ENCODE data around the gene SHBG.

SHBG gene

GRCh38 chr17:7652388-7653356 is 22.7 kb downstream of the SHBG start:
- Histone ChIP-seq H3K4me1 (ENCODE audit: control insufficient read depth in 1 of 2, insufficient read depth in 1 of 2, low read depth in 1 of 2, low read length in 1 of 2) (peaks cover 5 to 13% of the 10 kb centered on the region in 2 experiments), H3K27ac (no peak overlapping the region), H3K9me3 (no peaks in the 10 kb centered on the region), H3K27me3 (peaks cover 82% of the 10 kb centered on the region), H3K36me3 (no peaks in the 10 kb centered on the region), H3K4me3 (ENCODE audit: low read depth in 1 of 2, low read length in 1 of 2) (no peak overlapping the region)
- TF ChIP-seq, protein P1, sequence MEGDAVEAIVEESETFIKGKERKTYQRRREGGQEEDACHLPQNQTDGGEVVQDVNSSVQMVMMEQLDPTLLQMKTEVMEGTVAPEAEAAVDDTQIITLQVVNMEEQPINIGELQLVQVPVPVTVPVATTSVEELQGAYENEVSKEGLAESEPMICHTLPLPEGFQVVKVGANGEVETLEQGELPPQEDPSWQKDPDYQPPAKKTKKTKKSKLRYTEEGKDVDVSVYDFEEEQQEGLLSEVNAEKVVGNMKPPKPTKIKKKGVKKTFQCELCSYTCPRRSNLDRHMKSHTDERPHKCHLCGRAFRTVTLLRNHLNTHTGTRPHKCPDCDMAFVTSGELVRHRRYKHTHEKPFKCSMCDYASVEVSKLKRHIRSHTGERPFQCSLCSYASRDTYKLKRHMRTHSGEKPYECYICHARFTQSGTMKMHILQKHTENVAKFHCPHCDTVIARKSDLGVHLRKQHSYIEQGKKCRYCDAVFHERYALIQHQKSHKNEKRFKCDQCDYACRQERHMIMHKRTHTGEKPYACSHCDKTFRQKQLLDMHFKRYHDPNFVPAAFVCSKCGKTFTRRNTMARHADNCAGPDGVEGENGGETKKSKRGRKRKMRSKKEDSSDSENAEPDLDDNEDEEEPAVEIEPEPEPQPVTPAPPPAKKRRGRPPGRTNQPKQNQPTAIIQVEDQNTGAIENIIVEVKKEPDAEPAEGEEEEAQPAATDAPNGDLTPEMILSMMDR (IDR thresholded peaks at IDR 0.05): no peak

DNA sequence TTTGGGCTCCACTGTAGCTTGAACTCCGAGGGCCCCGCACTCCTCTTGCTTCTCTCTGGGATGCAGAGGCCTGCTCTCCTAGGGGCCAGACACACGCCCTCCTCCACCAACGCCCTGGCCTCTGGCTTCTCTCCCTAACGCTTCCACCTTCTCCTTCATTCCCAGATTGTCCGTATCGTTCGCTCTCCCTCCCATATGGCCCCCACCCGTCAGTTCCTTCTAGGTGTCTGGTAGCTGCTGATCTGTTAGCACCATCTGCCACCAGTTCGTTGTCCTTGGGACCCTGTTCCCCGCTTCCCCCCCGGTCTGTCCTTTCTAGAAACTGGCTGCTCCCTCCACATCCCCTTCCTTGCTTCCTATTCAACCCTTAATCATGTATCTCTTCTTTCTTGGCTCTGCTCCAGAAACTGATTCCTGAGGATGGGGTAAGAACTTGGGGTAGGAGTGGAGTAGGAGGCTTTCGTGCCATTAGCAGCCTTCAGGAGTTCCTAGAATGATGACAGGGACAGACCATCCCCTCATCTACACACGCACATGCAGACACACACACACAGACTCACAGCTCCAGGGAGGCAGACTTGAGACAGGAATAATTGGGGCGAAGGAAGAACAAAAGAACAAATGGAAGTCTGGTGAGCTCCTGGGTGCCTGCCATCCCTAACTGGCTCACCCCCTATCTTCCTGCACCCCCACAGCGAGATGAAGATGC is 25.1 kb downstream of the SHBG start:
- H3K4me1 ChIP-seq (ENCODE audit: control insufficient read depth in 1 of 2, insufficient read depth in 1 of 2, low read depth in 1 of 2, low read length in 1 of 2): peaks cover 5 to 13% of the 10 kb centered on the region in 2 experiments
- H3K36me3 ChIP-seq: no peaks in the 10 kb centered on the region
- no peak overlapping the region for H3K4me3 ChIP-seq (ENCODE audit: low read depth in 1 of 2, low read length in 1 of 2)
- H3K27me3 ChIP-seq: peaks cover 58% of the 10 kb centered on the region
- no peak overlapping the region for H3K27ac ChIP-seq
- H3K9me3 ChIP-seq: no peaks in the 10 kb centered on the region
- TF ChIP-seq, protein P1 (IDR thresholded peaks at IDR 0.05): no peak

DNA sequence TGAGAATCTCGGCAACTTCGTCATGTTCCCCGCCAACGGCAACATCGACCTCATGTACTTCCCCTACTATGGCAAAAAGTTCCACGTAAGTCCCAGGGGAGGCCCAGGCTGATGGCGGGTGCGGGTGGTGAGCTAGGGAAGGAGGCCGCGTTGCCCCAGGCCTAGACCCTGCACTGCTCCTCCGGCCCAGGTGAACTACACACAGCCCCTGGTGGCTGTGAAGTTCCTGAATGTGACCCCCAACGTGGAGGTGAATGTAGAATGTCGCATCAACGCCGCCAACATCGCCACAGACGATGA is 25.6 kb downstream of the SHBG start:
- peaks cover 2 to 13% of the 10 kb centered on the region in 2 experiments for H3K4me1 ChIP-seq (ENCODE audit: control insufficient read depth in 1 of 2, insufficient read depth in 1 of 2, low read depth in 1 of 2, low read length in 1 of 2)
- H3K27me3 ChIP-seq: peaks cover 53% of the 10 kb centered on the region
- H3K4me3 ChIP-seq (ENCODE audit: low read depth in 1 of 2, low read length in 1 of 2): no peak overlapping the region
- H3K36me3 ChIP-seq: no peaks in the 10 kb centered on the region
- no peaks in the 10 kb centered on the region for H3K9me3 ChIP-seq
- H3K27ac ChIP-seq: no peak overlapping the region
- TF ChIP-seq, protein P1 (IDR thresholded peaks at IDR 0.05): no peak

- Histone ChIP-seq H3K9me3 (no peaks in the 10 kb centered on the region), H3K27ac (no peak overlapping the region), H3K36me3 (no peaks in the 10 kb centered on the region), H3K27me3 (peaks cover 37% of the 10 kb centered on the region), H3K4me1 (ENCODE audit: control insufficient read depth in 1 of 2, insufficient read depth in 1 of 2, low read depth in 1 of 2, low read length in 1 of 2) (no peaks in the 10 kb centered on the region), H3K4me3 (ENCODE audit: low read depth in 1 of 2, low read length in 1 of 2) (no peak overlapping the region)
- TF ChIP-seq, protein P1 (IDR thresholded peaks at IDR 0.05): no peak
Measured at GRCh38 chr17:7656958-7657609, 27.1 kb downstream of the SHBG start.

DNA sequence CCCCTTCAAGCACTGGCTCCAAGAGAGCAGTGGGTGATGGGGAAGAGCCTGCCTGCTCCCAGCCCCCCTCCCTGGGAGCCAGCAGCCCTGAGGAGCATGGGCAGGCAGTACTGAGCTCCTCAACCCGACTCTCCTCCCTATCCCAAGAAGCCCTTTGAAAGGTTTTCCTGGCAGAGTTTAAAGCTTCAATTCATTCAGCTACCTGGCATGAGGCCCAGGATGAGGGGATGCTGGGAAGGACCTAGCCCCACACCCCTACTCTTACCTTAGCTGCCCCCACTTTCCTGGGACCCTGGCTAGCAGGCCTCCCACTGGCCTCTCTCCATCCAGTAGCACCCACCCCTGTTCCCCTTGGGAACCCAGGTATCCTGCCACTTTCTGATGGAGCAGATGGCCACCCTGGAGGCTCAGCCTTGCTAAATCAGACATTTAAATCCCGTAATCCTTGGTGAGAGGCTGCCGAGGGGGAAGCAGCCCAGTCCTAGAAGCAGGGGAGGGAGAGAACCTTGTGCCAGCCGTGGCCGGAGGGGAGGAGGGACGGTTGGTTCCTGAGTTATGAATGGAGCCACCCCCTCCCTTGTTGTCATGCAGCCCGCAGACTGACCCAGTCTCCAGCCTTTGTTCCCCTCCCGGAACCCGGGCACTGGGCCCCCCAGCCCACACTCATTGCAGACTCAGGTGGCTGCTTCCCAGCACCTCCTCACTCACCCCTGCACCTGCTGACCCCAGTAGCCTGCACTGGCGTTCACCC is 37.9 kb downstream of the SHBG start:
- TF ChIP-seq, protein P1 (IDR thresholded peaks at IDR 0.05): no peak
- Histone ChIP-seq H3K27me3 (no peaks in the 10 kb centered on the region), H3K9me3 (no peaks in the 10 kb centered on the region), H3K4me1 (ENCODE audit: control insufficient read depth in 1 of 2, insufficient read depth in 1 of 2, low read depth in 1 of 2, low read length in 1 of 2) (no peaks in the 10 kb centered on the region), H3K4me3 (ENCODE audit: low read depth in 1 of 2, low read length in 1 of 2) (no peak overlapping the region), H3K36me3 (peaks cover 31% of the 10 kb centered on the region), H3K27ac (no peak overlapping the region)
